HG03457 (cell line): Measurements from ENCODE around the gene CPEB4.

Experiments
- ATAC-seq: cut with Tn5 transposase; IDR thresholded peaks from one replicate; pipeline ENCODE4 v1.9.1; 2021; ENCODE audit warnings: moderate number of reproducible peaks; ENCODE audit not compliant: unreplicated experiment

The CPEB4 gene

GRCh38 chr5:173971681-173972345 is 83.7 kb downstream of the CPEB4 start:
- ATAC-seq = no peak

GRCh38 chr5:173972607-173972924 is 84.4 kb downstream of the CPEB4 start:
- ATAC-seq = no peak

- ATAC-seq = no peak
Observed at GRCh38 chr5:173972925-173973615, 84.9 kb downstream of the CPEB4 start.

GRCh38 chr5:173973616-173973969 is 85.4 kb downstream of the CPEB4 start:
- no peak for ATAC-seq

GRCh38 chr5:173974688-173975239 is 86.6 kb downstream of the CPEB4 start:
- ATAC-seq = no peak

GRCh38 chr5:173981185-173981761 is 93.1 kb downstream of the CPEB4 start:
- no peak for ATAC-seq

- ATAC-seq = no peak
Observed at GRCh38 chr5:173984218-173984617, 96.1 kb downstream of the CPEB4 start.

- ATAC-seq = no peak
Observed at GRCh38 chr5:173988554-173989431, 100.6 kb downstream of the CPEB4 start, which contains the start of gene C5orf47. Gene C5orf47 (plus strand): TSS chr5:173989170. CDS start chr5:173989264, 94 bp downstream.

GRCh38 chr5:173989432-173990082 is 101.4 kb downstream of the CPEB4 start:
- no peak for ATAC-seq

GRCh38 chr5:173997331-173997730 is 109.2 kb downstream of the CPEB4 start:
- ATAC-seq = no peak

- ATAC-seq = no peak
Observed at GRCh38 chr5:173998531-173998930, 110.4 kb downstream of the CPEB4 start.

- no peak for ATAC-seq
Observed at GRCh38 chr5:174000076-174000475, 111.9 kb downstream of the CPEB4 start.

GRCh38 chr5:174003795-174004194 is 115.6 kb downstream of the CPEB4 start:
- no peak for ATAC-seq

GRCh38 chr5:174008922-174009321 is 120.8 kb downstream of the CPEB4 start:
- no peak for ATAC-seq

GRCh38 chr5:174010365-174010764 is 122.2 kb downstream of the CPEB4 start:
- no peak for ATAC-seq

- ATAC-seq = no peak
Observed at GRCh38 chr5:174011441-174011840, 123.3 kb downstream of the CPEB4 start.
